Activated CD8-positive, alpha-beta memory T cell treated with anti-CD3 and anti-CD28 coated beads for 36 hours (primary cell): Measurements from ENCODE around the gene ADGRF4. TPM values are rescaled to one million over a fixed set of nuclear protein-coding genes. Genes with fewer than 3 reads are reported as not detected.

Experiments used
- CTCF ChIA-PET: fragments of 350-600 bp; sonication (Branson Sonifier 250); formaldehyde crosslinking; loops from one replicate; lab custom pipeline; 2021; ENCODE audit warnings: antibody characterized with exemption; lab: Charles Lee
- POLR2A ChIA-PET: fragments of 350-600 bp; sonication (Branson Sonifier 250); formaldehyde crosslinking; loops from one replicate; lab custom pipeline; 2021; ENCODE audit warnings: antibody characterized with exemption; lab: Charles Lee
- total RNA-seq, 2 experiments: library from RNA; stranded (reverse); gene quantifications; one replicate each; pipeline ENCODE4 v1.2.3, GENCODE V29; 2021

Gene ADGRF4, protein sequence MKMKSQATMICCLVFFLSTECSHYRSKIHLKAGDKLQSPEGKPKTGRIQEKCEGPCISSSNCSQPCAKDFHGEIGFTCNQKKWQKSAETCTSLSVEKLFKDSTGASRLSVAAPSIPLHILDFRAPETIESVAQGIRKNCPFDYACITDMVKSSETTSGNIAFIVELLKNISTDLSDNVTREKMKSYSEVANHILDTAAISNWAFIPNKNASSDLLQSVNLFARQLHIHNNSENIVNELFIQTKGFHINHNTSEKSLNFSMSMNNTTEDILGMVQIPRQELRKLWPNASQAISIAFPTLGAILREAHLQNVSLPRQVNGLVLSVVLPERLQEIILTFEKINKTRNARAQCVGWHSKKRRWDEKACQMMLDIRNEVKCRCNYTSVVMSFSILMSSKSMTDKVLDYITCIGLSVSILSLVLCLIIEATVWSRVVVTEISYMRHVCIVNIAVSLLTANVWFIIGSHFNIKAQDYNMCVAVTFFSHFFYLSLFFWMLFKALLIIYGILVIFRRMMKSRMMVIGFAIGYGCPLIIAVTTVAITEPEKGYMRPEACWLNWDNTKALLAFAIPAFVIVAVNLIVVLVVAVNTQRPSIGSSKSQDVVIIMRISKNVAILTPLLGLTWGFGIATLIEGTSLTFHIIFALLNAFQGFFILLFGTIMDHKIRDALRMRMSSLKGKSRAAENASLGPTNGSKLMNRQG
- total RNA-seq: not detected

DNA sequence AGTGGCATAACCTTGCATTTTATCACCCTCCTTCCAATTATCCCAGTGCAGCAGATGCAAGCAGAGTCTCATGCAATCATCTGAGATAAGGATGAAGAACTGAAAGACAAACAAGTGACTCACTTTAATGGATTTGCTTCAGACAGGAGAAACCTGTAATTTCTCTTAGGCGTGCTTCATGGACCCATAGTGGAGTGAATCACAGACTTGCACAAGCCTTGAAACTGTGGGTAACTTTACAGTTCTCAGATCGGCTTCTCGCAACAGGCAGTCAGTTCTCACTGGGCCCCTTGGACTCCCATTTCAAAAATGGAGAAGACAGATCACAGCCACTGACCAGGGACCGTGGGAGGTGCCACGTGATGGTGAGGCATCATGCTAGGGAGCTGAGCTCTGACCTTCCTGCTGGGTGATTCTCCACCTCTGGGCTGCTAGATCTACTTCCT lies at the start of gene ADGRF4:
TSS of gene ADGRF4 (plus strand) at position 239 of the 446 bp plus-strand sequence. CDS start 8,666 bp downstream, outside the sequence.
- ChIA-PET CTCF (no interaction called here), POLR2A (no interaction called here)

DNA sequence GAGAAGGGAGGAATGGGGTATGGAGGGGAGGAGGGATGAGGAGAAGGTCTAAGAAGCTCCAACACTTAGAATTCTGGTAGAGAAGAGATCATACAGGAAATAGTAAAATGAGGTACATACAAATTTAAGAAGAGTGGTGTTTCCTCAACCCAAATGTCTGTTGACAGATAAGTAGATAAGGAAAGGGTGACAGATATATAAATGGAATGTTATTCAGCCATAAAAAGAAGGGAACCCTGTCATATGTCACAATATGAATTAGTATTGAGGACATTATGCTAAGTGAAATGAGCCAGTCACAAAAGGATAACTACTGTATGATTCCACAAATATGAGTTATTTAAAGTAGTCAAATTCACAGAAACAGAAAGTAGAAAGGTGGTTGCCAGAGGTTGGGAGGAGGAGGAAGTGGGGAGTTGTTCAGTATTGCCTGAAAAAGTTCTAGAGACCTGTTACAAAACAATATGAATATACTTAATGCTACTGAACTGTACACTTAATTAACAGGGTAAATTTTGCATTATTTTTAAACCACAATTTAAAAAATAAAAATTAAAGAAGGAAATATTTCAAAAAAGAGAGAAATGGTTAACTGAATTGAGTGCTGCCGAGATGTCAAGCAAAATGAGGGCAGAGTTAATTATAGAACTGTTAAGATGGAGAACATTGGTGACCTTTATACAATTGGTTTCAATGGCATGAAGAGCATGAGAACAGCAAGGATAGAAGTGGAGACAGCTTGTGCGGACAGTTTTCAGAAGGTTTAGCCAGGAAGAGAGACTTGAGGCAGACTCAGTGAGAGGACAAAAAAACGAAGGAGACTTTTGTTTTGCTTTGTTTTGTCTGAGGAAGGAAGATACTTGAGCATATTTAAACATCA lies 47.6 kb upstream of the ADGRF4 start:
- POLR2A ChIA-PET: no interaction called here
- CTCF ChIA-PET: no interaction called here

DNA sequence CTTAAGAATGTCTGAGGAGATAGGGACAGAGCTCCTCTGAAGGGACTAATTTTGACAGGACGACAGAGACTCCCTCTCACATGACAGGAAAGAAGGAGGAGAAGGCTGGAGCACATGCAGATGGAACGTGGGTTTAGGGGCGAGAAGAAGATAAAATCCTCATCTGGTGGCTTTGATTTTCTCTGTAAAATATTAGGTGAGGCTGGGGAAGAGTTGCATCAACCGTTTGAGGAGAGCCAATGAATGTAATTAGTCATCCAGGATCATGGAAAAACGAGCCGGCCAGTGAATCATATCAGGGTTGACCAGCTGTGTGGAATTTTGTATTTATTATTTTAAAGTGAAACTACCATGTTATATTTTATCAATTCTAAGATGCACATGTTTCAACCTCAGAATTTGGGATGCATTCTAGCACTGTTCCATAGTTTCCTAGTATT lies 46.9 kb upstream of the ADGRF4 start:
- CTCF ChIA-PET: interaction anchor here (1.2 kb wide), 1 partner anchor 20 kb away, joined by 3 read pairs; no protein-coding TSS in a partner anchor

DNA sequence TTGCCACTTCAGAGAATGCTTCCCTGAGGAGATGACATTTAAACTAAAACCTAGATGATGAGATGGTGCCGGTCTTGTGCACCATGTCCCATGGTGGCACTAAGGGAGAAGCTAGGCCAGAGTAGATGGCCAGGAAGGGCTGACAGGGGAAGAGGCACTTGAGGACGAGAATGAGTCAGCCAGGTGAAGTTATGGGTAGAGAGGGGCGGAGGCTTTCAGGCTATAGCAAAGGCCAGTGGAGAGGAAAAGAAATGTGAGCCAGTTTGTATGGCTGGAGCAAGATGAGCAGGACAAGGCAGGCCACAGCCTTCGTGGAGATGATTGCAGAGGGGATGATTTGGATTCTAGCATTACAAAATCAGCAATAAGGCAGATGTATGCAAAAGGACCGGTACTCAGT lies 44.7 kb upstream of the ADGRF4 start:
- ChIA-PET CTCF (no interaction called here), POLR2A (no interaction called here)

More for the DNA sequence above, 46.9 kb upstream of the ADGRF4 start:
- POLR2A ChIA-PET: no interaction called here

DNA sequence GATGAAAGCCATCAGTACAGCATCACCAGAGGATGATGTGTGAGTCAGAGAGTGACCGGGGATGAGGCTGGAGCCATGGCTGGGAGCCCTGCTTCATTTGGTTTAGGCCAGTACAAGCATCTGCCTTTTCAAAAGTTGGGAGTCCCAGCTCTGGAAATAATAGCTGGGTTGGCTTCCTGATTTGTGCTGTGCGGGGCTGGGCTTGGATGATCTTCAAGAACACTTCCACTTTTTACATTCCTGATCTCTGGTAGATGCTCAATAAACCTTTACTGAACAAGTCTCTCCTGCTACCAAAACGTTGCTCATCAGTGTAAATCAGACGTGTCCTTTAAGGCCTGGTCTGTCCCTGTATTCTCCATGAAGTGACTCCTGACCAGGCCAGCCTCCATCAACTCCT lies 44.1 kb upstream of the ADGRF4 start:
- ChIA-PET POLR2A (interaction anchor here (0.6 kb wide), 1 partner anchor 176 kb away, joined by 3 read pairs; no protein-coding TSS in a partner anchor), CTCF (no interaction called here)

DNA sequence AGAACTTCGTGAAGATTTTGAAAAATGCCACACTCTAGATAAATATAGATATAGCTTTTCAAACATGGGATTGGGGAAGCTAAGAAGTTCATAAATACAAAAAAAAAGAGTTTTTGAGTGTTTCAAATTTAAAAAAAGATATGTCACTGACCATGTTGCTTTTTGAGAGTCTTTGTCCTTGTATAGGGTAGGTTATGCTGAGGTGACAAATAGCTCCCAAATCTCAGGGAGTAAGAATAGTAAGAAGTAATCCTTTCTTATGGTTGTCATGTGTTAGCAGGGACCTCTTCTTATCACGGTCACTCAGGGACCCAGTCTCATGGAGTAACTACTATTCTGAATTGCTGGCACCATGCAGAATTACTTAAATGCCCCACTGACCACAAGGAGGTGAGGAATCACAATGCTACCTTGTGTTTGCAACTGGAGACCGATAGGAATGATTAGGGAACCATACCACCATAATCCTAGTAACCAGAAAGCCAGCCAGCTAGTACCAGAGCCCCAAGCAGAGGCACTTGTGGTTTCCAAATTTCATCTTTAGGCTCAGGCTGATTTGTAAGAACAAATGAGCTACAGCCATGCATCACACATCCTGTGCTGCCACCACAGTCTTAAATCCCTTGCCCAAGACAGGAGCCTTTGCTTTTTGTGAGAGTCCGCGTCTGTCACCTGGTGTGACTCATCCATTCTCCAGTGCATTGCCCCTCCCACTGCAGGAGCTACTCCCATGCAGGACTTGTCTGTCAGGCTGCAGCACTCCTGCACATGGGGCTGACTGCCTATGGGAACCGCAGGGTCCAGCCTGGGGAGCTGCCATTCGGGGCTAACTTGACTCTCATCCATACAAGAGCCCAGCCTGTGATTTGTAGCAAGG lies 42.4 kb upstream of the ADGRF4 start:
- POLR2A ChIA-PET: no interaction called here
- CTCF ChIA-PET: interaction anchor here (0.7 kb wide), 1 partner anchor 11 kb away, joined by 3 read pairs; no protein-coding TSS in a partner anchor

DNA sequence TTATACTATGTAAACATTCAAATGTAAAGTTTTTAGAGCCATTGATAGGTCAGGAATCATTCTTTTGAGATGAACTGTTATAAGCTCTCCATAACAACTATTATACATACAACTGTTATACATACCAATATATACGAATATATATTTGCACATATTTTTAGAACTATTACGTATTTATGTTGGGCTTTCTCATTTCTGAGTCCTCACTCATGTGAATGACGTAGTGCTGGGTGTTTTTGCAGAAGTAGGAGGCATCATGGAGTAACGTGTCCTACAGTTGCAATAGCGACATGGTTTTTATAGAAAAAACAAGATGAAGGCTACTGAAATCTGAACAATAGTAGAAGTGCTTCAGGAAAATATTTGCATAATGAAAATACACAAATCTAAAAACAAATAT lies 36.4 kb upstream of the ADGRF4 start:
- ChIA-PET POLR2A (no interaction called here), CTCF (no interaction called here)

DNA sequence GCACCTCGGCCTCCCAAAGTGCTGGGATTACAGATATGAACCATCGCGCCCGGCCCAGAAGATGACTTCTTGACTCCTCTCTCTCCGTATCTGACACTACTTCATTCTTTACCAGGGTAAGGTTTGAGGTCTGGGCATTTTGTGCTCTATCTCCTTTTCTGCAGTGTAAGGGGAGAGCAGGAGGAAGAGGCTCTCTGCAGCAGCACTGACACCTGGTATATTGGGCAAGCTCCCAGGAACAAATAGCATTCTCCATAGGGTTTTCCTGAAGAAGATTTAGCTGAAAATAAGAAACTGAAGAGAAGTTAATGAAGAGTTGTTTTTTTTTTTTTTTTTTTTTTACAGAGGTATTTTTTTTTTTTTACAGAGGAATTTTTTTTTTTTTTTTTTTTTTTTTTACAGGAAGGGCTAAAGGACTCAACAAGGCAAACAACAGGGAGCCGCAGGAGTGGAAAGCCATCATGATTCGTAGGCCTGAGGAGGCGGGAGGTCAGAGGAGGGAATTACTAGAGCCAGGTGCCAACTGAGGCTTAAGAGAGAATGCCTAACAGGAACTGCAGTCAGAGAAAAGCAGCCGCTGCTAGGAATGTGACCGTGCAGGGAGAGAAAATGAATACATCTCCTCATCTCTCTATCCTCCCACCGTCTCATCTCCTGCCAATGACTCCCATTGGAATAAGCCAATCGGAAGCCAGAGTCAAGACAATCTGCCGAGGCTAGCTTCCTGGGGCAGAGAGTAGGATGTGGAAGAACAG lies 34.7 kb upstream of the ADGRF4 start:
- POLR2A ChIA-PET: no interaction called here
- CTCF ChIA-PET: no interaction called here

DNA sequence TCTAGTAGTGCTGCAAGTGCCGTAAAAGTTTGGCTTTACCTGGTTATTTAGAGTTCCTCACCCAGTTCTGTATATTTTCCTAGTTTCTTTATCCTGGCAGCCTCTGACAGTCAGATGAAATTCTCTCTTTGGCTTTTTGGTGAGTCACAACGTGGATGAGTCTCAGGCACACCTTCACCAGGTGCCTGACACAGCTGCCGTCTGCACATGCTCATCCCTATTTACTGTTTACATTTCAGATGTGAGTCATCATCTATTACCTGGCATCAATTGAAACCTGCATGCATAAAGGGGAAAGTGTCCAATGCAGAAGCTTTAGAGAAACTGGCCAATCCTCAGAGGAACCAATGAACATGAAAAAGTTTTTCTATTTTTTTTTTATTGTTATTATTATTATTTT lies 33.3 kb upstream of the ADGRF4 start:
- POLR2A ChIA-PET: no interaction called here
- CTCF ChIA-PET: interaction anchor here (0.7 kb wide), 1 partner anchor 46 kb away, joined by 3 read pairs; no protein-coding TSS in a partner anchor

DNA sequence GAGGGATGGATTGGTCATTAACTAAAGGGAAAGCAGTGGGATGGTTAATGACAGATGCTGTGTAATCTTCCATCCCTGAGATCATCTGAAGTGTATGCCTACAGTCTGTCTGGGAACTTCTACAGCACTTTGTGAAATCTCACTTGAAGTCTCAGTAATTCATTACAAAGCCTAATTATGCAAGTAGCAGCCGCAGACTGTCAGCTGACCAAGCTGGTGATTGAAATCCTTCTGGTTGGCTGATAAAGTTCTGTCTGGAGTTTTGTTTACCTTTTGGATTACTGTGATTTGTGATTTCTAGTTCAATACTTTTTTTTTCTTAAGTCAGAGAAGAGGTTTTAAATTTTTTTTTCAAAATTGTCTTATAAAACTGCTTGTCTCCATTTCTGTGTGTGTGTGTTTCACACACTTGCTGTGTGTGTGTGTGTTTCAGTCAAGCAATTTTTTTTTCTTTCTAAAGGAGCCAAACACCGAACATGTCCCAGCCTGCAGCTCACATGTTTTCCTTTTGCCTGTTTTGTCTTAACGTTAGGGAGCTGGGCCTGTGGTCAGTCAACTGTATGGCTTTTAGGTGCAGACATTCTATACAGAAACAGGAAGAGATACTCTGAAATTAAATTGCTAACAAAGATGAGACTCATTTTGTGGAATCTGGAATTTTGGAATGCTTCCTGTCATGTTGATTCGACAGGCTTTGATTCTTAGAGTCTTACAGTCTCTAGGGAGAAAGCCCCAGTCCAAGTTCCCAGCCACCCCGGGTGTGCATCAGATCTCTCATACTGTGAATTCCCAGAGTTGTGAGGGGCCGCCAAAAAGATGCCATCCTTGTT lies 28.5 kb upstream of the ADGRF4 start:
- POLR2A ChIA-PET: no interaction called here
- CTCF ChIA-PET: no interaction called here

DNA sequence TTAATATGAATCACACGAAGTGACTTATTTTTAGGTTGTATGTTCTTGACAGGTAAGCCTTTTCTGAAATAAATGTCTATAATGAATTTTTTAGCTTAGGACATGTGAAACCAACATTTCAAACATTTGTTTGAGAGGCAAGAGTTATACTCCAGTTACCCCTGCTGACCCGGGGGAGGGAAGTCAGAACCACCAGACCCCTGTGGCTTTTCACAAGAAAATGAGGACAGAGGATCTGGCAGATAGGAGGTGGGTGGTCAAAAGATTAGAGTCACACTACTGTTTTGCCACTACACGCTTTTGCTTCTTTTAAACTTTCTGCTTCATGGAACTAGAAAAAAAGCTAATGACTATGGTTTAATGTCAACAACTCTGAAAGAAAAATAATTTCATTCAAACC lies 27.5 kb upstream of the ADGRF4 start:
- ChIA-PET CTCF (no interaction called here), POLR2A (no interaction called here)

DNA sequence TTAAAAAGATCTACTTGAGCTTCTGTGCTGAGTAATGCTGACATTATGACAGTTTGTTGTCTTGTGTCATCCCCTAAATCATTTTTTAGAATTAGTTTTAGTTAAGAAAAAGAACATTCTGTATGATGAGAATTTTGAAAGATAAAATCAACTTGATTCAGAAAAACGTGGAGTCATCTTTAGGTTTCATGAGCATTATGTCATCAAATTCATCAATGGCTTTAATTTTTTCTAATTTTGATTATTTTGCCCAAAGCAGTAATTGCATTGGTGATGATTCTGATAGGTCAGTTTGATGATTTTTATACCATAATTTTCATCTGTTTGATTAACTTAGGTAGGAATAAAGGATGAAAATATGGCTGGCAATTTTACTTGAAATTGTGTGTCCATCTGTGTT lies 26.6 kb upstream of the ADGRF4 start:
- ChIA-PET CTCF (no interaction called here), POLR2A (no interaction called here)

DNA sequence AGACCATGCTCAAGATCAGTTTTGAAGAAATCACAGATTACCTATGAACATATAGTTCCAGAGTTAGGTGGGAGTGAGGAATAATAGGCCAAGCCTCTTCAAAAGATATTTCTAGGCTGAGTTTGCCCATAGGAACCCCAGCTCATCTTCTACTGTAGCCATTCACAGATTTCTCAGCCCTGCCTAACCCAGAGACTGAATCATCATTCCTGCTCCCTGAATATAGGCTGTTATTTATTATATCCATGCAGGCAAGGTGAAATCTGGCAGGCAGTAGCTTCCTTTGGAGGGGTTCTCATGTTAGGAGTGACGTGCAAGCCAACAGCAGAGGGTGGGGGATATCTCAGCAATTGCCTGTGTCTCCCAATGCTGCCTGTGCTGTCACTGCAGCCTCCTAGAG lies 25.6 kb upstream of the ADGRF4 start:
- CTCF ChIA-PET: no interaction called here
- POLR2A ChIA-PET: no interaction called here

DNA sequence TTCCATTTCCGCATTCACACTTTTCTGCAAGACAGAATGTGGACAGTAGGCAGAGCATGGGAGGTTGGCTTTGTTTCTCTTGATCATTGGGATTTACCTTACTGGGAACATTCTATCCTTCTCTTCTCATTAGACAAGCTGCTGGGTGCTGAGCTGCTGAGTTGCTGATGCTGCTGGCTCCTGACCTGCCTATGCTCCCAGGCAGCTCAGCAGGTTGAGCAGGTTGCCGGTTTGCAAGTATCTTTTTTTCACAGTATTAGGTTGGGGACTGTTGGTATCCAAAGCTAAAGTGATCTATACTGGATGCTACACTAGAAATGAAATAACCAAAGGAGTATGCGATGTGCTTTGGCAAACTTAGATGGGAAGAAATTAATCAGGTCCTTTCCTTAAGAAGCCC lies 23.7 kb upstream of the ADGRF4 start:
- CTCF ChIA-PET: no interaction called here

DNA sequence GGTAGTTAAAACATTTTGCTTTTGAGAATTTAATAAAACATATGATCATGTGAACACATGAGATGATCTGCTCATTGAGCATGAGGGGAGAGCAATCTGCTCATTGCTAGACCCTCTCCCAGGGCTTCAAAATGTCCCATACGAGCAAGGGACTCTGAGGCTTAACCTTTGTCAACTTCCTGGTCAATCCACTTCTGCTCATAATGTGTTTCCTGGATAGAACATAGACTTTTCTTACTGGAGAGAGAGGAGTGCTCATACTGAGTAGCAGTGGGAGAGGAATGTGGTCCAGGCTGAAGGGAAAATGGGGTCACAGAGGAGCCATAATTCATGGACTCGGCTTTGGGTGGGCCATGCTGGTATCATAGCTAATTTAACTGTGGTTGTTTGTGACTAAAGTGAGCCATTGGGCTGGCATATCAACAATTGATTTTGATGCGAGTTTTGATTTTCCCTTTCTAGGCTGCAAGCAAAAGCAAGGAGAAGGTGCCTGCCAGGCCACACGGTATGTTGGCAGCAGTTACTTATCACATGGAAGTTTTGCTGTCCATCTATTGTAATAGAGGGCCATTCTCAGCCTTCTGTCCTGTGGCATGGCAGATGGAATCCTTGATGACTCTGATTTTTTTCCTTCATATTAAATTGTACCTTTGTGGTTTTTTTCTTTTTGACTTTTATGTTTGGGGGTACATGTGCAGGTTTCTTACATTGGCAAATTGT lies 20.8 kb upstream of the ADGRF4 start:
- ChIA-PET POLR2A (no interaction called here), CTCF (no interaction called here)

More for the DNA sequence above, 23.7 kb upstream of the ADGRF4 start:
- POLR2A ChIA-PET: no interaction called here

DNA sequence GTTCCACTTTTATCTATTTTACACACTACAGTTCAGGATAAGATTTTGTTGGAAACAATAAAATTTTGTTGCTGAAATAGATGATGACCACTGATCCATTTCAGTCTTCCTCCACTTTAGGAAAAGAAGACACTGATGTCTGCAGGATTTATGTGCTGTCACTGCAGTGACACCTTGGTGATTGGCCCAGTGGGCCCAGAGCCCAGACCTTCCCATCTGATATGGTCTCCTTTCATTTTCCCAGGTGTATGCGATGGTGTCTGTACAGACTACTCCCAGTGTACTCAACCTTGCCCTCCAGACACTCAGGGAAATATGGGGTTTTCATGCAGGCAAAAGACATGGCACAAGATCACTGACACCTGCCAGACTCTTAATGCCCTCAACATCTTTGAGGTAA lies 19.6 kb upstream of the ADGRF4 start:
- ChIA-PET CTCF (no interaction called here), POLR2A (no interaction called here)
